Testis (tissue), 2 donors: ENCODE results near the gene CRISP2.

Source experiments
- POLR2A ChIP-seq: fragments of 450-650 bp; IDR thresholded peaks from one replicate; pipeline ENCODE4 v1.6.1; 2017; ENCODE audit warnings: antibody characterized with exemption, mild to moderate bottlenecking, moderate library complexity
- TF ChIP-seq, protein P1 (sequence below), 3 experiments: fragments of 450-650 bp in 2 of 3; fragments of 200-600 bp in 1 of 3; sonication (generic) in 1 of 3; IDR thresholded peaks; one replicate each; pipeline ENCODE4 v1.5.1; 2016 to 2019; ENCODE audit warnings: antibody characterized with exemption in 3 of 3, mild to moderate bottlenecking in 2 of 3, moderate library complexity in 1 of 3

DNA sequence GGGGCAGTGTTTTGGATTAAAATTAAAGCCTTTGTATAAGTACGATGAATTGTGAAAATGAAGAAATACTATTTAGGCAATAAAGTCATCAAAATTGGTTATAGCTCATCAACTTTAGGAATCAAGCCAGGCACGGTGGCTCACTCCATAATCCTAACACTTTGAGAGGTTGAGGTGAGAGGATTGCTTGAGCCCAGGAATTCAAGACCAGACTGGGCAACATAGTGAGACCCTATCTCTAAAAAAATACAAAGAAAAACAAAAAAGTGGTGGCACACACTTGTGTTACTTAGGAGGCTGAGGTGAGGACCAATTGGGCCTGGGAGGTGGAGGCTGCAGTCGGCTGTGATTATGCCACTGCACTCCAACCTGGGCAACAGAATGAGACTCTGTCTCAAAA is 68.2 kb downstream of the CRISP2 start:
- TF ChIP-seq, protein P1, sequence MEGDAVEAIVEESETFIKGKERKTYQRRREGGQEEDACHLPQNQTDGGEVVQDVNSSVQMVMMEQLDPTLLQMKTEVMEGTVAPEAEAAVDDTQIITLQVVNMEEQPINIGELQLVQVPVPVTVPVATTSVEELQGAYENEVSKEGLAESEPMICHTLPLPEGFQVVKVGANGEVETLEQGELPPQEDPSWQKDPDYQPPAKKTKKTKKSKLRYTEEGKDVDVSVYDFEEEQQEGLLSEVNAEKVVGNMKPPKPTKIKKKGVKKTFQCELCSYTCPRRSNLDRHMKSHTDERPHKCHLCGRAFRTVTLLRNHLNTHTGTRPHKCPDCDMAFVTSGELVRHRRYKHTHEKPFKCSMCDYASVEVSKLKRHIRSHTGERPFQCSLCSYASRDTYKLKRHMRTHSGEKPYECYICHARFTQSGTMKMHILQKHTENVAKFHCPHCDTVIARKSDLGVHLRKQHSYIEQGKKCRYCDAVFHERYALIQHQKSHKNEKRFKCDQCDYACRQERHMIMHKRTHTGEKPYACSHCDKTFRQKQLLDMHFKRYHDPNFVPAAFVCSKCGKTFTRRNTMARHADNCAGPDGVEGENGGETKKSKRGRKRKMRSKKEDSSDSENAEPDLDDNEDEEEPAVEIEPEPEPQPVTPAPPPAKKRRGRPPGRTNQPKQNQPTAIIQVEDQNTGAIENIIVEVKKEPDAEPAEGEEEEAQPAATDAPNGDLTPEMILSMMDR (IDR thresholded peaks at IDR 0.05), result no peak
- TF ChIP-seq POLR2A, result no peak
